Measurements from ENCODE around the gene MAP3K12. TPM values are rescaled to one million over a fixed set of nuclear protein-coding genes. Genes with fewer than 3 reads are reported as not detected.

Gene MAP3K12, protein sequence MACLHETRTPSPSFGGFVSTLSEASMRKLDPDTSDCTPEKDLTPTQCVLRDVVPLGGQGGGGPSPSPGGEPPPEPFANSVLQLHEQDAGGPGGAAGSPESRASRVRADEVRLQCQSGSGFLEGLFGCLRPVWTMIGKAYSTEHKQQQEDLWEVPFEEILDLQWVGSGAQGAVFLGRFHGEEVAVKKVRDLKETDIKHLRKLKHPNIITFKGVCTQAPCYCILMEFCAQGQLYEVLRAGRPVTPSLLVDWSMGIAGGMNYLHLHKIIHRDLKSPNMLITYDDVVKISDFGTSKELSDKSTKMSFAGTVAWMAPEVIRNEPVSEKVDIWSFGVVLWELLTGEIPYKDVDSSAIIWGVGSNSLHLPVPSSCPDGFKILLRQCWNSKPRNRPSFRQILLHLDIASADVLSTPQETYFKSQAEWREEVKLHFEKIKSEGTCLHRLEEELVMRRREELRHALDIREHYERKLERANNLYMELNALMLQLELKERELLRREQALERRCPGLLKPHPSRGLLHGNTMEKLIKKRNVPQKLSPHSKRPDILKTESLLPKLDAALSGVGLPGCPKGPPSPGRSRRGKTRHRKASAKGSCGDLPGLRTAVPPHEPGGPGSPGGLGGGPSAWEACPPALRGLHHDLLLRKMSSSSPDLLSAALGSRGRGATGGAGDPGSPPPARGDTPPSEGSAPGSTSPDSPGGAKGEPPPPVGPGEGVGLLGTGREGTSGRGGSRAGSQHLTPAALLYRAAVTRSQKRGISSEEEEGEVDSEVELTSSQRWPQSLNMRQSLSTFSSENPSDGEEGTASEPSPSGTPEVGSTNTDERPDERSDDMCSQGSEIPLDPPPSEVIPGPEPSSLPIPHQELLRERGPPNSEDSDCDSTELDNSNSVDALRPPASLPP
- 5.8 and 6.9 TPM in 2 replicates for total RNA-seq

DNA sequence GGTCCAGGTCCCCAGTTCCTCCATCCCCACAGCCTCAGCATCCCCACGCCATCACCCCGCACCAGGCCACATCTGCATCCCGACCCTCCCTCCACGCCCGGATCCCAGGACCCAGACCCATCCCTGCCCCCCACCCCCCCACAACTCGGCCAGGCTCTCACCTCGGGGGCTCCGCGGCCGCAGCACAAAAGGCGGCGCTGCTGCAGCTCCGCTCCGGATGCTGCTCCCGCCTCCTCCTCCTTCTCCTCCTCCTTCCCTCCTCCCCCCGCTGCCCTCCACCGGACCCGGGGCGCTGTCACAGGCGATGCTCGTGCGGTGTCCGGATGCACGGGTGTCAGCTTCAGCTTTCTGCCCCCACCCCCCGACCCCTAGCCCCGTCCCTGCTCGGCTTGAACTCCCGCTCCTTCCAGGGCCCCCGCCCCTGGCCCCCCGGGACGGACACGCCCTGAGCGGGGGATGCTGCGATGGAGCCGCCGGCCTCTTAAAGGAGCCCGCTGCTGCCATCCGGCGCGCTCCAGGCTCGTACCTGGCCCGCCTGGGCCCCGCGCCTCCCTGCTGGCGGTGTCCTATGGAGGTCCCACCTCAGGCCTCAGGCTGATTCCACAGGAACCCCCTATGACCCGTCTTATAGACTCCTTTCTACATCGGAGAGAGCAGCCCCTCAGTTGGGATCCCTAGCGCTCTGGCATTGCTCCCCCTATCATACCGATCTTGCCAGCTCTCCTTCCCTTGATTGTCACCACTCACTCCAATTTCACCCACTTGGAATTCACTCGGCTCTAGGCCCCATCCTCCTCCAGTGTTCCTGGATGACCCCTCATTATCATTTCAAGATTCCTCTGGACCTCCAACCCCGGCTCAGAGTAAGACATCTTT lies at the start of gene MAP3K12:
MAP3K12 (minus strand) TSS at position 193 of the 876 bp plus-strand sequence. CDS start 12,067 bp downstream, outside the sequence.

DNA sequence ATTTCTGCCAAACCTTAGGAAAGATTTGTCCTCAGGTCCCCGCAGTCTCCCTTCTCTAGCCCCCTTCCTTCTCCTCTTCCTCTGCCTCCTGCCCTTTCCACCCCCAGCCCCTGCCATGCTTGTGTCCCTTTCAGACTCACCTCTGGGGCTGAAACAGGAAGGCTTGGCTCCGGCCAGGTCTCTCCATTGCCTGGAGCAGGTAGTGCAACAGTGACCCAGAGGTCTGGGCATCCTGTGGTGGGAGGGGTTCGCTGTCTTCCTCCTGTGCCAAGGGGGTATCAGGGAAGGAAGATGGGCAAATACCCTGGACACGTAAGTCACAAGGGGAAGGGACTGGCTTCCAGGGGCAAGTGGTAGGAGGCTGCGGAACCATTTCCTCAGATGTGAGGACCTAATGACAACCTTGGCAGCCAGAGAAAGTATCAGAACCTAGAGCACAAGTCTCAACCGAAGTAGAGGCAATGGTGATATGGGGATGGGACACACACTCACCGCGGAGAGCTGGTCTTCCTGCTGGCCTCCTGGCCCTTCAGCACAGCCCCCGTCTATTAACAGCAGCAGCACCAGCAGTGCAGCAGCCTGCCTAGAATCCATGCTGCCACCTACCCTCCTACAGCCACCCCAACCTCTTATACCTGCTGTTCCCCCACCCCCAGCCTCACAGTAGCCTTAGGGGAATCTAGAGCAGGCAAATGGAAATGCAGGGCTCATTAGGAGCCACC lies 7.8 kb upstream of the MAP3K12 start, which contains the start of gene NPFF:
NPFF (minus strand) TSS at position 604 of the 722 bp plus-strand sequence; CDS start at position 594, 10 bp downstream.

DNA sequence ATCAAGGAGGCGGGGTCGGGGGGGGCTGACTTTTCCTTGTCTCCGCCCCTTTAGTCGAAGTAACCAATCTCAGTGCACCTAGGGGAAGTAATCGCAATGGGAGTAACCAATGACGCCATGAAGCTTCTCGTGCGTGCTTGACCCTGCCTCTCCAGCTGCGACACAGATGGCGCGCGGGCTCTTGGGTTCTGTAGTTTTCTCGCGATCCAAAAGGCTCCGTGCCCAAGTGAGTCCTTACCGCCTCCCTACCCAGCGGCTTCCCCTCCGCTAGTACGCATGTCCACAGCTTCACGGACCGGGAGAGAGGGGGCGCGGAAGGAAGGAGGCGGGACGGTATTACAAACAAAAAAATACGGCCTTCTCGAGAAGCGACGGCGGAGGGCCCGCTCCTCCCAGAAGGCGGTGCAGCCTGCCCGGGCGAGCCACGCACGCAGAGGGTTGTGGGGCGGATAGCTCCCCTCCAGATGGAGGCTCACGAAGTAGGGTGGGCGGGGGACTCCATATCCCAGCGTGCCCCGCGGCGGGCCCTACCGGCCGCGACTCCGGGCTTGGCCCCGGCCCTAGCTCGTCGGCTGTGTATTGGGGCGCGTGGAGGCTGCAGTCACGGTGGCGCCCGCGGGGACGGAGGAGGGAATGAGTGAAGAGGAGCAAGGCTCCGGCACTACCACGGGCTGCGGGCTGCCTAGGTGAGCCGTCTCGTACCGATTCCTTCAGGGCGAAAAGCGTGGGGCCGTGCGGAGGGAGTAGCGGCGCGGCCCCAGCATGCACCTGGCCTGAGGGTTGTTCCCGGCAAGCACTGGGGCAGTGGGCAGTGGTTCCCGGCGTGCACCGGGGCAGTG lies 1.7 kb upstream of the MAP3K12 start, which contains the start of gene TARBP2:
TARBP2 (plus strand) TSS at position 508 of the 839 bp plus-strand sequence; CDS start at position 634, 126 bp downstream.

DNA sequence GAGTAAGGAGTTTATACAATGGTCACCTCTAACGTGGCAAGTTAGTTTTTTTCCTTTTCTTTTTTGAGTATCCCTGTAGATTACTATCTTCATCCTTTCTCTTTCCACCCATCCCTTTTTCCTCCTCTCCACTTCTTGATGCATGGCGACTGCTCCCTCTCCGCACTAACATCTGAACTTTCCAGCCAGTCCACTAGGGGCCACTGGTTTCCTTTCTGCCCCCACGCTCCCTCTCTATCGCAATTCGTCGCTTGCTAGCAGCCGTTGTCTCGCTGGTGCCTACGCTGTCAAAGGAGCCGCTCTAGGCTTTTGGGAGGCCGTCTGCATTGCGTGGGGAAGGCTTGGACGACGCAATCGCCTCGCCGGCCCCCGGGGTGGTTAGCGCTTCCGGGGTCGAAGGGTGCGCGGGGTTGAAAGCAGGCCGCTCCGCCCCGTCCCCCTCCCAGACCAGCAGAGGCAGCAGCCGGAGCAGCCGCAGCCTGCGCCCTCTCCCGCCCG lies 47.5 kb downstream of the MAP3K12 start, which contains the start of gene PCBP2:
PCBP2 (plus strand) TSS at position 442 of the 498 bp plus-strand sequence. CDS start 2,699 bp downstream, outside the sequence.

DNA sequence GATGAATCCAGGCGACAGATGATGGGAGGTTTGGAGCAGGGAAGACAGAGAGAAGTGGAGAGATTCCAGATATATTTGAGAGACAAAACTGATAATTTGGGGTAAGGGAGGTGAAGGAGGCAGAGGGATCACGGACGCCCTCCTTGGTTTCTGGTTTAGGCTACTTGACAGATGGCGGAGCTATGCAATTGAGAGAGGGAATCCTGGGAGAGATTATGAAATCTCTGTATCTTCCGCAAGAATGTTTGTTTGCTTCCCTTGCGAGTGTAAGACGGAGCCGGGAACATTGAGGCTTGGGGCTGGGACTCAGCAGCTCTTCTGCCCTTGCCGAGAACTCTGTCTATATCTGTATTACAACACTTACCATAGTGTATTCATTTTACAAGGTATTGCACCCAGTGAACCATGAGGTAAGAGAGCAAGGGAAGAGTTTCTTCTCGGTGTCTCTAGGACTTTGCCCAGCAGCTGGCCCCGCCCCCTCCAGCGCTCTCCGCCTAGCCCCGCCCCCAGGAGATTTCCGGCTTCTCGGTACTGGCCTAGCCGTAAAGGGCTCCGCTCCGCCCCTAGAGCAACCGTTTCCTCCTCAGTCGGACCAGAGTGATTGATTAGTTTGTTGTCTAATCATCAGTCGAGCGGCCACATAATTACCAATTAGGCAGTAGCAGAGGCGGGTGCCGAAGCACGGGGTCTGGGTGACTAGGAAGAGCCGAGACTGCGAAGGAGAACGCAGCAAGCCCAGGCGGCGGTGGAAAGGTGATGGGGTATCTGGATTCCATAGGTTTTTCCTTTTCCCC lies 58.0 kb downstream of the MAP3K12 start, which contains the start of gene PRR13:
PRR13 (plus strand) TSS at position 695 of the 794 bp plus-strand sequence. CDS start 981 bp downstream, outside the sequence.

Other genes starting within 250 kb of the MAP3K12 start
- 14.8 and 22.2 TPM in 2 replicates for gene ESPL1, start 231.2 kb downstream of the MAP3K12 start, total RNA-seq
- gene PFDN5, start 203.9 kb downstream of the MAP3K12 start, total RNA-seq, result 384 and 454 TPM in 2 replicates
- gene MYG1, start 199.8 kb downstream of the MAP3K12 start, total RNA-seq, result 41.8 and 63.4 TPM in 2 replicates
- 59.6 and 69.6 TPM in 2 replicates for gene AAAS, start 177.8 kb downstream of the MAP3K12 start, total RNA-seq
- gene SP7, start 163.1 kb downstream of the MAP3K12 start, total RNA-seq, result 0.13 TPM in 1 of 2 replicates, not detected in the other
- 27.6 and 28.9 TPM in 2 replicates for gene SP1, start 119.3 kb downstream of the MAP3K12 start, total RNA-seq
- not detected in 2 replicates for gene AMHR2, start 75.6 kb downstream of the MAP3K12 start, total RNA-seq
- 76.1 and 115 TPM in 2 replicates for gene PRR13, start 57.7 kb downstream of the MAP3K12 start, total RNA-seq
- 203 and 218 TPM in 2 replicates for gene PCBP2, start 47.4 kb downstream of the MAP3K12 start, total RNA-seq
- gene TARBP2, start 1.8 kb upstream of the MAP3K12 start, total RNA-seq, result 43.9 and 45.5 TPM in 2 replicates
- gene NPFF, start 8.0 kb upstream of the MAP3K12 start, total RNA-seq, result not detected in 2 replicates
- 16.0 and 18.7 TPM in 2 replicates for gene ATF7, start 126.9 kb upstream of the MAP3K12 start, total RNA-seq
- gene ATP5MC2, start 176.6 kb upstream of the MAP3K12 start, total RNA-seq, result 426 and 518 TPM in 2 replicates
- gene CALCOCO1, start 228.0 kb upstream of the MAP3K12 start, total RNA-seq, result 32.6 and 45.5 TPM in 2 replicates